ENCODE data around the gene TMEM156. TPM values are rescaled to one million over a fixed set of nuclear protein-coding genes. Genes with fewer than 3 reads are reported as not detected.
"Not testable (repeated sequence)": the region's sequence is repeated elsewhere in the genome, so short reads cannot be mapped to it uniquely, and the experiment has no call there.

The TMEM156 gene
- total and polyA plus RNA-seq, 2 experiments from 2014 or later = not detected

GRCh38 chr4:38964942-38965775 lies 67.0 kb downstream of the TMEM156 start (continued):
- TF ChIP-seq CTCF (conservative IDR thresholded peaks at IDR 0.05; ENCODE audit: low read depth in 2 of 2) = no peak
- TF ChIP-seq ZNF114 (CRISPR knock-in tag; IDR thresholded peaks at IDR 0.05) = no peak
- TF ChIP-seq EZH2 (IDR thresholded peaks at IDR 0.05; ENCODE audit: low read depth, unreplicated experiment) = no peak
- no peak for TF ChIP-seq JUNB (IDR thresholded peaks at IDR 0.05; ENCODE audit: unreplicated experiment)
- no peak for TF ChIP-seq CREB1 (CRISPR knock-in tag; IDR thresholded peaks at IDR 0.05; ENCODE audit: low read depth)
- TF ChIP-seq ZNF331 (CRISPR knock-in tag; IDR thresholded peaks at IDR 0.05; ENCODE audit: low read depth) = no peak
- no peak for TF ChIP-seq STAT1 (IDR thresholded peaks at IDR 0.05; ENCODE audit: unreplicated experiment)
- TF ChIP-seq REST (IDR thresholded peaks at IDR 0.05; ENCODE audit: unreplicated experiment) = no peak
- TF ChIP-seq ETS1 (IDR thresholded peaks at IDR 0.05) = no peak
- no peak for TF ChIP-seq EZH2phosphoT487 (IDR thresholded peaks at IDR 0.05; ENCODE audit: unreplicated experiment)
- TF ChIP-seq NANOG (IDR thresholded peaks at IDR 0.05; ENCODE audit: borderline replicate concordance) = no peak

DNA sequence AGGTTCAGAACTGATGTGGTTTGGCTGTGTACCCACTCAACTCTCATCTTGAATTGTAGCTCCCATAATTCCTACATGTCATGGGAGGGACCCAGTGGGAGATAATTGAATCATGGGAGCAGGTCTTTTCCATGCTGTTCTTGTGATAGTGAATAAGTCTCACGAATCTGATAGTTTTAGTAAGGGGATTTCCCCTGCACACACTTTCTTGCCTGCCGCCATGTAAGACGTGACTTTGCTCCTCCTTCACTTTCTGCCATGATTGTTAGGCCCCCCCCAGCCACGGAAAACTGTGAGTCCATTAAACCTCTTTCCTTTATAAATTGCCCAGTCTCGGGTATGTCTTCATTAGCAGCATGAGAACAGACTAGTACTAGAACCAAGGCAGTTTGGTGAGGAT lies 73.0 kb downstream of the TMEM156 start:
- H3K27me3 Mint-ChIP-seq (ENCODE audit: insufficient read depth, low read depth, poor library complexity); ATAC-seq: not testable (repeated sequence)

More for the DNA sequence above, 73.0 kb downstream of the TMEM156 start:
- H3K4me3 ChIP-seq; H3F3A ChIP-seq (replicated peaks; ENCODE audit: low read depth); H3K4me2 ChIP-seq; H3K4me3 Mint-ChIP-seq; H4K20me1 ChIP-seq (replicated peaks; ENCODE audit: insufficient read depth); H3K9me3 Mint-ChIP-seq; H3K36me3 Mint-ChIP-seq (ENCODE audit: low read depth); H3K9me2 ChIP-seq (ENCODE audit: insufficient read depth); H2AFZ ChIP-seq; DNase-seq (ENCODE audit: low spot score); H3K27me3 ChIP-seq (ENCODE audit: insufficient read depth); H3K79me2 ChIP-seq (replicated peaks; ENCODE audit: insufficient read depth); H3K36me3 ChIP-seq (ENCODE audit: insufficient read depth); H3K4me1 ChIP-seq (ENCODE audit: insufficient read depth); H3K27ac ChIP-seq (ENCODE audit: low read depth); H3K27ac Mint-ChIP-seq; H3K4me1 Mint-ChIP-seq: not testable (repeated sequence)
